HL-60 (cell line): ENCODE results near the gene BATF3.

Source experiments
- DNase-seq, 2 experiments: peaks; one replicate each; pipeline ENCODE4 v3.0.0-alpha.2; 2010 to 2020; ENCODE audit warnings: low read depth in 1 of 2, low spot score in 1 of 2
- H3K27ac ChIP-seq: fragments of 250-450 bp; sonication (Bioruptor Pico); replicated peaks from 2 replicates; pipeline ENCODE4 v1.5.1; 2020; ENCODE audit warnings: mild to moderate bottlenecking, moderate library complexity
- H3K27me3 ChIP-seq: fragments of 250-450 bp; sonication (Bioruptor Pico); 2 replicates; pipeline ENCODE4 v1.5.1; 2021; ENCODE audit warnings: mild to moderate bottlenecking, moderate library complexity; ENCODE audit not compliant: insufficient read depth, poor library complexity, severe bottlenecking
- H3K4me3 ChIP-seq: replicated peaks from 2 replicates; pipeline ENCODE4 v1.5.1; 2011; ENCODE audit warnings: mild to moderate bottlenecking, control low read depth, low read length; ENCODE audit not compliant: insufficient read depth
- GABPA ChIP-seq: IDR thresholded peaks from 2 replicates; pipeline ENCODE4 v1.6.1; 2012; ENCODE audit warnings: low read depth
- POLR2AphosphoS5 ChIP-seq: IDR thresholded peaks from 2 replicates; pipeline ENCODE4 v1.6.1; 2012; ENCODE audit warnings: low read depth
- SPI1 ChIP-seq: IDR thresholded peaks from 2 replicates; pipeline ENCODE4 v1.6.1; 2012; ENCODE audit warnings: low read depth, mild to moderate bottlenecking, borderline replicate concordance
- TF ChIP-seq, protein P1 (sequence below): IDR thresholded peaks from one replicate; pipeline ENCODE4 v1.5.1; 2011; ENCODE audit warnings: low read length, control low read depth, inconsistent platforms; ENCODE audit not compliant: insufficient read depth
- TF ChIP-seq, protein P2 (sequence below): IDR thresholded peaks from 2 replicates; pipeline ENCODE4 v1.6.1; 2012; ENCODE audit warnings: low read depth; ENCODE audit not compliant: insufficient replicate concordance

The BATF3 gene

DNA sequence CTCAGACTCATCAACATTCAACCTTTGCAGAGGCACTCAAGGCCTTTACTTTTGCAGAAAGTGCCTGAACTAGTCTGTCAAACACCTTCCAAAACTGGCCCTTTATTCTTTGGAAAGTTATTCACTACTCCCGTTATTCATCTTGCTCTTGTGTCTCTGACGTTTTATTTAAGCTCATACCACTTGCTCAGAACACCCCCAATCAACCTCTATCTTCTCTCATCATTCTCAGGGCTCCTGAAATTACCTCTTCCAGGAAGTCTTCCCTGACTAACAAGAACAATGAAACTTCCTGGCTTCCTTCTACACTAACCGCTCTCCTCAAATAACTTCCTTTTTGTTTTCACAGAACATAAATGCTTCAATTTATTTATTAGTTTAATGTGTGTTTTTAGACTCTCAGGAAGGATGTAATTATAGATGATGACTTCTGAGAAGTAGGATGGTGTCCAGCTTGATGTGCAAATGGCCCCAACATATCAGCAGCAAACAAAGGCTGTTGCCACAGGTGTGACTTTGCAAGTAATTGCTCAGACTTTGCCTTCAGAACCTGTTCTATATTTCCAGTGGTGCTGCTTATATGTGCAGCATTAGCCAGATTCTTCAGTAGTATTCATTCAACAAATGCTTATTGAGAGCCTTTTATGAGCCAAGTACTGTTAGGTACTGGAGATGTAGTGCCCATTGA lies 22.8 kb upstream of the BATF3 start:
- TF ChIP-seq, protein P1, sequence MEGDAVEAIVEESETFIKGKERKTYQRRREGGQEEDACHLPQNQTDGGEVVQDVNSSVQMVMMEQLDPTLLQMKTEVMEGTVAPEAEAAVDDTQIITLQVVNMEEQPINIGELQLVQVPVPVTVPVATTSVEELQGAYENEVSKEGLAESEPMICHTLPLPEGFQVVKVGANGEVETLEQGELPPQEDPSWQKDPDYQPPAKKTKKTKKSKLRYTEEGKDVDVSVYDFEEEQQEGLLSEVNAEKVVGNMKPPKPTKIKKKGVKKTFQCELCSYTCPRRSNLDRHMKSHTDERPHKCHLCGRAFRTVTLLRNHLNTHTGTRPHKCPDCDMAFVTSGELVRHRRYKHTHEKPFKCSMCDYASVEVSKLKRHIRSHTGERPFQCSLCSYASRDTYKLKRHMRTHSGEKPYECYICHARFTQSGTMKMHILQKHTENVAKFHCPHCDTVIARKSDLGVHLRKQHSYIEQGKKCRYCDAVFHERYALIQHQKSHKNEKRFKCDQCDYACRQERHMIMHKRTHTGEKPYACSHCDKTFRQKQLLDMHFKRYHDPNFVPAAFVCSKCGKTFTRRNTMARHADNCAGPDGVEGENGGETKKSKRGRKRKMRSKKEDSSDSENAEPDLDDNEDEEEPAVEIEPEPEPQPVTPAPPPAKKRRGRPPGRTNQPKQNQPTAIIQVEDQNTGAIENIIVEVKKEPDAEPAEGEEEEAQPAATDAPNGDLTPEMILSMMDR, result no peak
- no peak for TF ChIP-seq POLR2AphosphoS5
- TF ChIP-seq, protein P2, sequence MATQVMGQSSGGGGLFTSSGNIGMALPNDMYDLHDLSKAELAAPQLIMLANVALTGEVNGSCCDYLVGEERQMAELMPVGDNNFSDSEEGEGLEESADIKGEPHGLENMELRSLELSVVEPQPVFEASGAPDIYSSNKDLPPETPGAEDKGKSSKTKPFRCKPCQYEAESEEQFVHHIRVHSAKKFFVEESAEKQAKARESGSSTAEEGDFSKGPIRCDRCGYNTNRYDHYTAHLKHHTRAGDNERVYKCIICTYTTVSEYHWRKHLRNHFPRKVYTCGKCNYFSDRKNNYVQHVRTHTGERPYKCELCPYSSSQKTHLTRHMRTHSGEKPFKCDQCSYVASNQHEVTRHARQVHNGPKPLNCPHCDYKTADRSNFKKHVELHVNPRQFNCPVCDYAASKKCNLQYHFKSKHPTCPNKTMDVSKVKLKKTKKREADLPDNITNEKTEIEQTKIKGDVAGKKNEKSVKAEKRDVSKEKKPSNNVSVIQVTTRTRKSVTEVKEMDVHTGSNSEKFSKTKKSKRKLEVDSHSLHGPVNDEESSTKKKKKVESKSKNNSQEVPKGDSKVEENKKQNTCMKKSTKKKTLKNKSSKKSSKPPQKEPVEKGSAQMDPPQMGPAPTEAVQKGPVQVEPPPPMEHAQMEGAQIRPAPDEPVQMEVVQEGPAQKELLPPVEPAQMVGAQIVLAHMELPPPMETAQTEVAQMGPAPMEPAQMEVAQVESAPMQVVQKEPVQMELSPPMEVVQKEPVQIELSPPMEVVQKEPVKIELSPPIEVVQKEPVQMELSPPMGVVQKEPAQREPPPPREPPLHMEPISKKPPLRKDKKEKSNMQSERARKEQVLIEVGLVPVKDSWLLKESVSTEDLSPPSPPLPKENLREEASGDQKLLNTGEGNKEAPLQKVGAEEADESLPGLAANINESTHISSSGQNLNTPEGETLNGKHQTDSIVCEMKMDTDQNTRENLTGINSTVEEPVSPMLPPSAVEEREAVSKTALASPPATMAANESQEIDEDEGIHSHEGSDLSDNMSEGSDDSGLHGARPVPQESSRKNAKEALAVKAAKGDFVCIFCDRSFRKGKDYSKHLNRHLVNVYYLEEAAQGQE, result no peak
- TF ChIP-seq SPI1, result no peak
- TF ChIP-seq GABPA, result no peak
- DNase-seq, result no peak
- no peak overlapping the region for H3K4me3 ChIP-seq
- H3K27me3 ChIP-seq, result no peaks in the 10 kb centered on the region
- no peak overlapping the region for H3K27ac ChIP-seq

DNA sequence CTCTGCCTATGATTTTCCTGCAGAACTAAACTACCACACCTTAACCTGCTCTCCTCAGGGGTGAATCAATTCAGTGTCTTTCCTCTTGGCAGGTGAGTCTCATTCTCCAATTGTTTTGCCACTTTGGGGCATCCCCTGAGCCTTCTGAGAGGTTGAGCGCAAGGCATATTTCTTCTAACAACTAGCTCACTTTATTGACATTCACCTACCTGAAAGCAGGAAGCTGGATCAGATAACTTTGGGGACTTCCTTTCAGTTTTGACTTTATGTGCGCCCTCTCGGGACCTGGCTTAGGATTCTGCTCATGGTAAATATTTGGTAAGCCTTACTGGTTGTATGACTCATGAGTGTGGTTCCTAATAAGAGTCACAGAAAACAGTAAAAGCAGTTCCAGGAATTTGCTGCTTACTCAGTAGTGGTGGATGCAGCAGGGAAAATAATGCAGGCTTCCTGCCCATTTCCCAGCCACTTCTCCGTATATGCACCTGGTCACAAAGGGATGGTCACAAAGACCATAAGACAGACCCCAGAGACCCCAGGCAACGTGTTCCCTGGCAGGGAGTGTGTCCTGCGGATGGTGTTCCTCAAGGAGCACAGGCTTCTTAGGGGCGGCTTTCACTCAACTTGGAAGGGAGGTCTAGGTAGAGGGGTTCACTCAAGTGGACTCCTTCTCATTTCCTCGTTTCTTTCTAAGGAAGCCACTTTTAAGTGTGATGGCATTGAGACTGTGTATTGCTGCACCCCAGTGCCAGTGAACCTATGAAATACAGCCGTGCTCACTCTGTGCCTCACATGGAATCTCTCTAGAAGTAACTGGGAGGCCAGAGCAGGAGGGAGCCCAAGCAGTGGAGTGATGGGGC lies 22.0 kb upstream of the BATF3 start:
- no peak overlapping the region for H3K4me3 ChIP-seq
- TF ChIP-seq, protein P2, result no peak
- TF ChIP-seq, protein P1, result no peak
- TF ChIP-seq GABPA, result no peak
- TF ChIP-seq POLR2AphosphoS5, result no peak
- no peak for TF ChIP-seq SPI1

DNA sequence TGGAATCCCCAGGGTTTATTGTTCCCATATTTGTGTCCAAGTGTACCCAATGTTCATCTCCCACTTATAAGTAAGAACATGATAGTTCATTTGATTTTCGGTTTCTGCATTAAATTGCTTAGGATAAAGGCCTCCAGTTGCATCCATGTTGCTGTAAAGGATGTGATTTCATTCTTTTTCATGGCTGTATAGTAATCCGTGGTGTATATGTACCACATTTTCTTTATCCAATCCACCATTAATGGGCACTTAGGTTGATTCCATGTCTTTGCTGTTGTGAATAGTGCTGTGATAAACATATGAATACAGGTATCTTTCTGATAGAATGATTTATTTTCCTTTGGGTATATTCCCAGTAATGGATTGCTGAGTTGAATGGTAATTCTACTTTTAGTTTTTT lies 20.0 kb upstream of the BATF3 start:
- Histone ChIP-seq H3K27ac (no peak overlapping the region), H3K27me3 (peaks cover 3% of the 10 kb centered on the region), H3K4me3 (no peak overlapping the region)
- no peak for DNase-seq
- TF ChIP-seq, protein P2, result no peak
- TF ChIP-seq SPI1 (no peak), POLR2AphosphoS5 (no peak), GABPA (no peak)
- TF ChIP-seq, protein P1, result no peak

More for the DNA sequence above, 22.0 kb upstream of the BATF3 start:
- Histone ChIP-seq H3K27ac (no peak overlapping the region), H3K27me3 (no peaks in the 10 kb centered on the region)
- no peak for DNase-seq
